ENCODE measurements around the gene HHAT.
A peak's percentile ranks its signal among the peaks of the same experiment; 100 is the strongest.
"Not testable (repeated sequence)": the region's sequence is repeated elsewhere in the genome, so short reads cannot be mapped to it uniquely, and the experiment has no call there.

HHAT gene

GRCh38 chr1:210400043-210400840 lies 71.5 kb downstream of the HHAT start:
- peak; percentile 36 for DNase-seq

- no peak for DNase-seq
Observed at GRCh38 chr1:210402560-210402959, 73.9 kb downstream of the HHAT start.

- DNase-seq = no peak
Observed at GRCh38 chr1:210405316-210405715, 76.6 kb downstream of the HHAT start.

- not testable (repeated sequence) for DNase-seq
Observed at GRCh38 chr1:210406341-210406740, 77.6 kb downstream of the HHAT start.

- DNase-seq = peak; percentile 79
Observed at GRCh38 chr1:210407207-210407886, 78.6 kb downstream of the HHAT start.

GRCh38 chr1:210407887-210408252 lies 79.2 kb downstream of the HHAT start:
- DNase-seq = no peak

GRCh38 chr1:210412240-210412639 lies 83.5 kb downstream of the HHAT start:
- no peak for DNase-seq

- DNase-seq = no peak
Observed at GRCh38 chr1:210413951-210414350, 85.2 kb downstream of the HHAT start.

- no peak for DNase-seq
Observed at GRCh38 chr1:210415846-210416448, 87.2 kb downstream of the HHAT start.

- DNase-seq = no peak
Observed at GRCh38 chr1:210416681-210417080, 88.0 kb downstream of the HHAT start.

- no peak for DNase-seq
Observed at GRCh38 chr1:210417881-210418280, 89.2 kb downstream of the HHAT start.

- no peak for DNase-seq
Observed at GRCh38 chr1:210418863-210419650, 90.4 kb downstream of the HHAT start.

- DNase-seq = not testable (repeated sequence)
Observed at GRCh38 chr1:210426696-210427095, 98.0 kb downstream of the HHAT start.

GRCh38 chr1:210428696-210429095 lies 100.0 kb downstream of the HHAT start:
- no peak for DNase-seq

GRCh38 chr1:210434223-210434622 lies 105.5 kb downstream of the HHAT start:
- DNase-seq = no peak

- DNase-seq = no peak
Observed at GRCh38 chr1:210437111-210437510, 108.4 kb downstream of the HHAT start.

GRCh38 chr1:210437781-210438180 lies 109.1 kb downstream of the HHAT start:
- DNase-seq = no peak

- no peak for DNase-seq
Observed at GRCh38 chr1:210438928-210439841, 110.5 kb downstream of the HHAT start.

GRCh38 chr1:210440081-210440480 lies 111.4 kb downstream of the HHAT start:
- DNase-seq = no peak

- no peak for DNase-seq
Observed at GRCh38 chr1:210441028-210441427, 112.3 kb downstream of the HHAT start.

GRCh38 chr1:210445485-210445884 lies 116.8 kb downstream of the HHAT start:
- no peak for DNase-seq

- no peak for DNase-seq
Observed at GRCh38 chr1:210445931-210446330, 117.2 kb downstream of the HHAT start.
